HK-2 (cell line): Measurements from ENCODE around the gene PTPRN.
"Not testable (repeated sequence)": the region's sequence is repeated elsewhere in the genome, so short reads cannot be mapped to it uniquely, and the experiment has no call there.

Source experiments
- DNase-seq: peaks from one replicate; pipeline ENCODE4 v3.0.0-alpha.2; 2018; ENCODE audit not compliant: unreplicated experiment

PTPRN gene

GRCh38 chr2:219309278-219309677 lies at the start of gene PTPRN:
Gene PTPRN (minus strand): TSS chr2:219309401. CDS start chr2:219309332, 69 bp downstream.
- no peak for DNase-seq

GRCh38 chr2:219358170-219359075 lies 49.2 kb upstream of the PTPRN start:
- DNase-seq = no peak

GRCh38 chr2:219356834-219357233 lies 47.6 kb upstream of the PTPRN start:
- no peak for DNase-seq

GRCh38 chr2:219354582-219354981 lies 45.4 kb upstream of the PTPRN start:
- DNase-seq = no peak

GRCh38 chr2:219353129-219353528 lies 43.9 kb upstream of the PTPRN start:
- DNase-seq = no peak

- DNase-seq = peak; percentile 63
Measured at GRCh38 chr2:219352448-219353023, 43.3 kb upstream of the PTPRN start.

- no peak for DNase-seq
Measured at GRCh38 chr2:219350710-219351221, 41.6 kb upstream of the PTPRN start.

GRCh38 chr2:219350215-219350614 lies 41.0 kb upstream of the PTPRN start:
- no peak for DNase-seq

GRCh38 chr2:219344751-219345430 lies 35.7 kb upstream of the PTPRN start:
- no peak for DNase-seq

- no peak for DNase-seq
Measured at GRCh38 chr2:219335373-219335786, 26.2 kb upstream of the PTPRN start.

GRCh38 chr2:219334076-219334475 lies 24.9 kb upstream of the PTPRN start:
- no peak for DNase-seq

- DNase-seq = no peak
Measured at GRCh38 chr2:219332542-219332941, 23.3 kb upstream of the PTPRN start, which contains the start of gene RESP18. Gene RESP18 (minus strand): TSS chr2:219332744.

- no peak for DNase-seq
Measured at GRCh38 chr2:219331560-219332213, 22.5 kb upstream of the PTPRN start.

- DNase-seq = no peak
Measured at GRCh38 chr2:219327719-219328118, 18.5 kb upstream of the PTPRN start.

- DNase-seq = no peak
Measured at GRCh38 chr2:219325657-219326315, 16.6 kb upstream of the PTPRN start.

- no peak for DNase-seq
Measured at GRCh38 chr2:219325136-219325535, 15.9 kb upstream of the PTPRN start.

GRCh38 chr2:219323434-219323833 lies 14.2 kb upstream of the PTPRN start:
- DNase-seq = no peak

GRCh38 chr2:219314804-219315468 lies 5.7 kb upstream of the PTPRN start:
- DNase-seq = no peak

- DNase-seq = not testable (repeated sequence)
Measured at GRCh38 chr2:219312683-219313263, 3.6 kb upstream of the PTPRN start.
